IPS DF 6.9 (cell line): ENCODE data around the gene MPND.

Source experiments
- DNase-seq: peaks from one replicate; pipeline ENCODE4 v3.0.0-alpha.2; 2013; ENCODE audit warnings: low read depth, low spot score
- H3K27ac ChIP-seq: one replicate; pipeline ENCODE4 v1.5.1; 2013; ENCODE audit warnings: low read length, control low read depth
- H3K27me3 ChIP-seq: 2 replicates; pipeline ENCODE4 v1.6.1; 2013; ENCODE audit warnings: mild to moderate bottlenecking, low read length; ENCODE audit not compliant: control insufficient read depth, insufficient read depth
- H3K36me3 ChIP-seq: 2 replicates; pipeline ENCODE4 v1.6.1; 2013; ENCODE audit warnings: low read length; ENCODE audit not compliant: control insufficient read depth, insufficient read depth
- H3K4me1 ChIP-seq: 2 replicates; pipeline ENCODE4 v1.6.1; 2013; ENCODE audit warnings: low read length; ENCODE audit not compliant: control insufficient read depth, insufficient read depth
- H3K4me3 ChIP-seq: 2 replicates; pipeline ENCODE4 v1.5.1; 2013; ENCODE audit warnings: mild to moderate bottlenecking, low read length
- H3K9me3 ChIP-seq: 2 replicates; pipeline ENCODE4 v1.6.1; 2013; ENCODE audit warnings: low read length, inconsistent platforms; ENCODE audit not compliant: control insufficient read depth, insufficient read depth
- WGBS: extraction: QIAGEN DNeasy Blood & Tissue Kit; methylation state at CpG from one replicate; pipeline ENCODE4 v1.1.7; 2013; ENCODE audit warnings: mixed read lengths, missing lambda C conversion rate; ENCODE audit not compliant: insufficient read length, insufficient coverage; 5-methylcytosine and 5-hydroxymethylcytosine counted together

The MPND gene

DNA sequence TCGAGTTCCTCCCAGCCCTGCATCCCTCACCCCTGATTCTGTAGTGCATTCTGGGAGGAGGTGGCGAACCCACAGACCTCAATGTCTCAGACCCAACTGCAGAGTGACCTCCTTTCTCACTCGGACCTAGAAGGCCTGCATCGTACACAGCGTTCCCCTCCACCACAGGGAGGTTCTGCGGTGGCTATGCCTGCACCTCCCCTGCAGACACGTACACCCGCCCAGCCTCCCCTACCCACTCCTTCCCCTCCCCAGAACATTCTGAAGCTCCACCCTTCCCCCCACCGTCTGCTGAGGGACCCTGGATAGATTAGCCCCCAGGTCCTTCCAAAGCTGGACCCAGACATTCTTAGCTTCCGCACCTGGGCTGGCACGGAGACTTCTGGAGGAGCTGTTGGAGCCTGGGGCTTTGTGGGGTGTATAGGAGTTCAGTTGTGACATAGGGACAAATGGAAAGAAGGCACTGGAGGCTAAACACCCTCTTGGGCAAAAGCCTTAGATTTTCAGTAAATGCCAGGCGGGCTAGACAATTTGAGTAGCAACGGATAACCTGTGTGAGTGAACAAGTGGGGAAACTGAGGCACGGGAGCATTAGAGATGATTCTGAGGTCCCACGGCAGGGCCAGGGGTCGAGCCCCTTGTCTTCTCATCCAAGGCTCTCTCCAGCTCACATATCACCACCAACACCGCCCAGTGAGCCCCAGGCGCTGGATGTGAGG is 39.4 kb upstream of the MPND start:
- H3K4me1 ChIP-seq = peaks cover 2% of the 10 kb centered on the region; the same call in 1 of the 2 replicates
- DNase-seq = no peak
- H3K36me3 ChIP-seq = peaks cover 10% of the 10 kb centered on the region
- no CpG with 5 or more reads among the region's 18 CpGs for WGBS
- H3K27me3 ChIP-seq = no peaks in the 10 kb centered on the region
- no peak overlapping the region for H3K4me3 ChIP-seq
- H3K9me3 ChIP-seq = no peaks in the 10 kb centered on the region
- no peak overlapping the region for H3K27ac ChIP-seq

DNA sequence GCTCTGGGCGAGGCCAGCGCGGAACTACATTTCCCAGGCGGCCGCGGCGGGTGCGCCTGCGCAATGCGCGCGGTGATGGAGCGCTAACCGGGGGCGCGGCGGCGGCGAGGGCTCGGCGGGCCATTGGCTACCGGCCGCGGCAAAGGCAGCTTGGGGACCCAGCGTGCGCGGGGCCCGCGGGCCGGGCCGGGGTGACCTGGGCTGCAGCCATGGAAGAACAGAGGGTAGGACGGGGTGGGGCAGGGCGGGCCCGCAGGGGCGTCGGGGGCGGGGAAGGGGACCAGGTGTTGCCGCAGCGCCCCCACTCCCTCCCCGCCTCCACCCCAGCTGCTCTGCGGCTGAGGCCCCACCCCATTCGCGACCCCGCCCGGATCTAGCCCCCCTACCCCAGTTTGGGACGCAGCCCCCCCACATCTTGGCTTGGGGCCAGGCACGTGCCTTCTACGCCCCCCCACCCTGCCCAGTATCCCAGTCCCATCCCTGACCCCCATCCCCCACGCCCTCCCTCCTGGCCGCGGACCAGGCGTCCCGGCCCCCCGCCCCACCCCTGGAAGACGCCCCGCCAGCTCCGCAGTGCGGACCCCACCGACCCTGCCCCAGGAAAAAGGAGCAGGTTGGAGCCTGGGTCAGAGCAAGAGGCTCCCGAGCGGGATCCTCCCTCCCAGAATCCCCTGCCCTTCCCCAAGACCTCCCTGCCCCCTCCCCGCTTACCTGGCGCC is 38.7 kb upstream of the MPND start, which contains the start of gene FSD1:
Gene FSD1 (plus strand): TSS at position 61 of the 719 bp plus-strand sequence. CDS start 149 bp downstream, at position 210.
- whole genome bisulfite sequencing = no CpG with 5 or more reads among the region's 63 CpGs
- Histone ChIP-seq H3K27me3 (no peaks in the 10 kb centered on the region), H3K36me3 (peaks cover 10% of the 10 kb centered on the region), H3K9me3 (no peaks in the 10 kb centered on the region), H3K27ac (no peak within 1 kb of the TSS), H3K4me3 (peak within 1 kb of the TSS; percentile 51; the same call in 1 of the 2 replicates), H3K4me1 (peaks cover 2% of the 10 kb centered on the region; the same call in 1 of the 2 replicates)
- DNase-seq = peak; percentile 64

DNA sequence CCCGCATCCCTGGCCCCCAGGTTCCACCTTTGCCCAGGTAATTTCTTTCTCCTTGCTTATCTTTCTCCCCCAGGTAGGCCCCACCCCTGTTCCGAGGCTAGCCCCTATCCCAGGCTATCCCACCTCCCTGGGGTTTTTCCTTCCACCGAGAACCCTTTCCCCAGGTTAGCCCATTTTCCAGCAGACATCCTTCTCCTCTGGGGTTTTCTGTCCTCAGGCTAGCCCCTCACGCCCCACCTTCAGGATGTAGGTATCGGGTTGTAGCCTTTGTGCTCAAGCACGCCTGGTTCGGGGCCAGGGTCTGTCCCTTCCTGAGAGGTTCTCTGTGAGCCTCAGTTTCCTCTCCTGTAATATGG is 38.1 kb upstream of the MPND start:
- WGBS = no CpG with 5 or more reads among the region's 7 CpGs
- no peak for DNase-seq
- Histone ChIP-seq H3K9me3 (no peaks in the 10 kb centered on the region), H3K36me3 (peaks cover 10% of the 10 kb centered on the region), H3K4me3 (peak overlapping the region; percentile 51; the same call in 1 of the 2 replicates), H3K4me1 (peaks cover 2% of the 10 kb centered on the region; the same call in 1 of the 2 replicates), H3K27ac (no peak overlapping the region), H3K27me3 (no peaks in the 10 kb centered on the region)

DNA sequence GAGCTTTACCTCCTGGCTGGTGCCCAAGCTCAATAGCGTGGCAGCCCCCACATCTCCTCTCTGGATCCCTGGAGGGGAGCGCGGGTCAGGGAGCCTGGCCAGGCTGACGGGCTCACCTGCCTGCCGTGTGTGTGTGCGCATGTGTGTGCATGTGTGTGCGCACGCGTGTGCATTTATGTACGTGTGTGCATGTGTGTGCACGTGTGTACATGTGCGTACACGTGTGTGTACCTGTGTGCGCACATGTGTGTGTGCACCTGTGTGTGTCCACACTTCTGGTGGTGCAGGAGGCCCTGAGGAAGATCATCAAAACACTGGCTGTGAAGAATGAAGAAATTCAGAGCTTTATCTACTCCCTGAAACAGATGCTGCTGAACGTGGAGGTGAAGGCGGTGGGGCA is 37.7 kb upstream of the MPND start:
- Histone ChIP-seq H3K27me3 (no peaks in the 10 kb centered on the region), H3K36me3 (peaks cover 15% of the 10 kb centered on the region), H3K27ac (no peak overlapping the region), H3K9me3 (no peaks in the 10 kb centered on the region), H3K4me3 (no peak overlapping the region), H3K4me1 (peaks cover 2% of the 10 kb centered on the region; the same call in 1 of the 2 replicates)
- no CpG with 5 or more reads among the region's 16 CpGs for WGBS
- no peak for DNase-seq

DNA sequence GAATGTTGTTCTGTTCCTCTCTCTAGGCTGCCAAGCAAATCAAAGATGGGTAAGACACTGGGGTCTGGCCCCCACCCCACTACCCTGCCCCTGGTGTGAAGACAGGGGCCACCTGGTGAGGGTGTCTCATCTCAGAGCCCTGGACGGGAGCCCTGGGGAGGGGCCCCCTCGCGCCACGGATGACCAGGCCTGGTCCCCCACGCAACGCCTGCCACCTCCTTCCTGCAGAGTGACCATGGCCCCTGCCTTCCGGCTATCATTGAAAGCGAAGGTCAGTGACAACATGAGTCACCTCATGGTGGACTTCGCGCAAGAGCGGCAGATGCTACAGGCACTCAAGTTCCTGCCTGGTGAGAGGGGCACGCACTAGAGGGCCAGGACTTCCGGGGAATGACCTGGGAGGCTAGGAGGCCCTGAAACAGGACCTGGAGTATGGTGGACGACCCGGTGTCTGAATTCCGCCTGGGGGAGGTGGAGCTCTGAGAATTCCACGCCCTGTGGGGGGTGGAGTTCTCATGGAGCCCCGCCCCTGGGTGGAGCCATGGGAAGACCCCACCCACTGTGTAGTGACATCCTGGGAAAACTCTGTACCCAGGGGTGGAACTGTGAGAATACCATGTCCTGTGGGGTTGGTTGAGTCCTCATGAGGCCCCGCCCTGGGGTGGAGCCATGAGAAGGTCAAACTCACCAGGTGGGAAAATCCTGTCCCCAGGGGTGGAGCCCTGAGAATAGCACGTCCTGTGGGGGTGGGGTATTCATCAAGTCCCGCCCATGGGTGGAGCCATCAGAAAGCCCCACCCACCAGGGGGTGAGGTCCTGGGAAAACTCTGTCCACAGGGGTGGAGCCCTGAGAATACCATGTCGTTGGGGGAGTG is 32.9 kb upstream of the MPND start:
- Histone ChIP-seq H3K27ac (no peak overlapping the region), H3K27me3 (no peaks in the 10 kb centered on the region), H3K36me3 (peaks cover 19% of the 10 kb centered on the region), H3K4me1 (peaks cover 2% of the 10 kb centered on the region; the same call in 1 of the 2 replicates), H3K9me3 (no peaks in the 10 kb centered on the region), H3K4me3 (no peak overlapping the region)
- no CpG with 5 or more reads among the region's 22 CpGs for WGBS
- DNase-seq = peak; percentile 41

DNA sequence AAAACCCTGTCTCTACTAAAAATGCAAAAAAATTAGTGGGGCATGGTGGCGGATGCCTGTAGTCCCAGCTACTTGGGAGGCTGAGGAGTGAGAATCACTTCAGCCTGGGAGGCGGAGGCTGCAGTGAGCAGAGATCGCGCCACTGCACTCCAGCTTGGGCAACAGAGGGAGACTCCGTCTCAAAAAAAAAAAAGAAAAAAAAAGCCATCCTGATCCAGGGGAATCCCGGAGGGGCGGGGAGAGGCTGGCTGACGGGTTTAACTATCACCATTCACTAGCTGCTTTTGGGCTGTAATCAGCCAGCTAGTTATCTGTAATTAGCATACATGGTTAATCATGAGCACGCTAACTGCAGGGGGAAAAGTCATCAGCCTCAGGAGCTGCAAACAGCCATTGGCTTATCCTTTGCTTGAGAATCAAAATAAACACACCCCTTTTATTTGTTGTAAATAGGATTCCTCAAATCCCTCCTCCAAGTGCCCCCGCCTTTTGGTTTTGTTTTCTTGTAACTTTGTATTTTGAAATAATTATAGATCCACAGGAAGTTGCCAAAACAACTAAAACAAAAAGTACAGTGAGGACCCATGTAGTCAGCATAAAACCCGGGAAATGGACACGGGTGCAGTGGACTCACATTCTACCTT is 29.4 kb upstream of the MPND start:
- H3K27me3 ChIP-seq = no peaks in the 10 kb centered on the region
- WGBS = no CpG with 5 or more reads among the region's 12 CpGs
- H3K27ac ChIP-seq = no peak overlapping the region
- no peaks in the 10 kb centered on the region for H3K9me3 ChIP-seq
- peaks cover 23% of the 10 kb centered on the region; the same call in 1 of the 2 replicates for H3K36me3 ChIP-seq
- no peak for DNase-seq
- H3K4me3 ChIP-seq = no peak overlapping the region
- no peaks in the 10 kb centered on the region for H3K4me1 ChIP-seq

DNA sequence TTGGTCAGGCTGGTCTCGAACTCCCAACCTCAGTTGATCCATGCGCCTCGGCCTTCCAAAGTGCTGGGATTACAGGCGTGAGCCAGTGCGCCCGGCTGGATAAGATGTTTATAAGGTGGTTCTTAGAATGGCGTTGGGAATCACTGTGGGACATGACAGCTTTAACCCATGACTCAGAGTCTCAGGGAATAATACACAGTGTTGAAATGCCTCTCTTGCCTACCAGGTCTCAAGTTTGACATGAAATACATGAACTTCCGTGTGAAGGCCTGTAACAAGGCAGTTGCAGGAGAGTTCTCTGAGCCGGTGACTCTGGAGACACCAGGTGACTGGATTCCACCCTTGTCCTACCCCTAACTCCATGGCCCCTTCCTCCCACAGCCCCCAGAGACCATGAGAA is 26.4 kb upstream of the MPND start:
- Histone ChIP-seq H3K27me3 (no peaks in the 10 kb centered on the region), H3K27ac (no peak overlapping the region), H3K36me3 (peaks cover 13% of the 10 kb centered on the region; the same call in 1 of the 2 replicates), H3K4me3 (no peak overlapping the region), H3K9me3 (peaks cover 3% of the 10 kb centered on the region; the same call in 1 of the 2 replicates), H3K4me1 (no peaks in the 10 kb centered on the region)
- WGBS = no CpG with 5 or more reads among the region's 9 CpGs
- no peak for DNase-seq

DNA sequence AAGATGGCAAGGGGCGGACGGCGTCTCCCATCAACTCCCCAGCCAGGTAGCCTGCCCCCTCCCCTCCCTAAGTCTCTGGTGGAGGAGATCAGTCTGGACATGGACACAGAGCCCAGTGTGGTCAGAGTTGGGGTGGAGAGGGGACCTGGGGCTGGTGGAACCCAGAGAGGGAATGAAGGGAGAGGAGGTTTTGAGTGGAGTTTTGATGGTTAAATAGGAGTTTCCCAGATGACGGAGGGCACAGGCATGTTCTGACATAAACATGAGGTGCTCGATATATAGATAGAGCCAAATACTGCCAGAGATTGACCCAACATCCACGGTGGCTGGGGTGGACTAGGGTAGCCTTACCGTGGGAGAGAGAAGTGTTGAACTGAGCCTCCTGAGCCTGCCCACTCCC is 24.9 kb upstream of the MPND start:
- DNase-seq = no peak
- WGBS = no CpG with 5 or more reads among the region's 7 CpGs
- Histone ChIP-seq H3K4me1 (no peaks in the 10 kb centered on the region), H3K9me3 (peaks cover 3% of the 10 kb centered on the region; the same call in 1 of the 2 replicates), H3K4me3 (no peak overlapping the region), H3K27me3 (no peaks in the 10 kb centered on the region), H3K36me3 (peaks cover 16% of the 10 kb centered on the region), H3K27ac (no peak overlapping the region)

DNA sequence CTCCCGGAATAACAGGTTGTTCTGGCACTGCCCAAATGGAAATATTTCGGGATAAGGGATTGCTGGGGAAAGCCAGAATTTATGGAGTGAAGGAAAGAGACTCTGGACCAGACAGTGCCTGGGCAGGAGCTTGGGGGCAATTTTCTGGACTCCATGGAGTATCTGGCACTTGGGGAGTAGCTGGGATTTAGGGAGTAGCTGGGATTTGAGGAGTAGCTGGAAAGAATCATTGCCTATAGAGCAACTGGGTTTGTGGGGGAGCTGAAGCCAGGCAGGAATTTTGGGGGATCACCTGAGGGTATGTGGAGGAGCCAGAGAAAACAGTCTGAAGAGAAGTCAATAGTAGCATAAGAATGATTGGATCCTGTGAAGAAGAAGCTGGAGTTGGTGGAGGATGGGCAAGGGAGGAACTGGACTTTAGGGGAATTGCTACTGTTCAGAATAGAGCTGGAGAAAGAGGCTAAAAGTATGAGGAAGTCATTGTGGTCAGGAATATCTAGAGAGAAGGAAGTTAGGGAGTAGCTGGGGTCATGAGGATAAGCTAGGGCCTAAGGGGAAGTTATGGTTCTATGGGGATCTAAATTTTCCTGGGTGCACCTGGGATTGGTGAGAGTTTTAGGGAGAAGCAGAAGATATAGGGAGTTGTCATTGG is 24.2 kb upstream of the MPND start:
- no peak for DNase-seq
- no peaks in the 10 kb centered on the region for H3K4me1 ChIP-seq
- no CpG with 5 or more reads among the region's 2 CpGs for WGBS
- no peak overlapping the region for H3K4me3 ChIP-seq
- no peaks in the 10 kb centered on the region for H3K27me3 ChIP-seq
- H3K36me3 ChIP-seq = peaks cover 16% of the 10 kb centered on the region
- peaks cover 3% of the 10 kb centered on the region; the same call in 1 of the 2 replicates for H3K9me3 ChIP-seq
- no peak overlapping the region for H3K27ac ChIP-seq
